ENCODE measurements around the gene ART1. TPM values are rescaled to one million over a fixed set of nuclear protein-coding genes. Genes with fewer than 3 reads are reported as not detected.

ART1 gene
- total and polyA plus RNA-seq, 7 donors = 0.26 to 33.0 (median 14.5) TPM

DNA sequence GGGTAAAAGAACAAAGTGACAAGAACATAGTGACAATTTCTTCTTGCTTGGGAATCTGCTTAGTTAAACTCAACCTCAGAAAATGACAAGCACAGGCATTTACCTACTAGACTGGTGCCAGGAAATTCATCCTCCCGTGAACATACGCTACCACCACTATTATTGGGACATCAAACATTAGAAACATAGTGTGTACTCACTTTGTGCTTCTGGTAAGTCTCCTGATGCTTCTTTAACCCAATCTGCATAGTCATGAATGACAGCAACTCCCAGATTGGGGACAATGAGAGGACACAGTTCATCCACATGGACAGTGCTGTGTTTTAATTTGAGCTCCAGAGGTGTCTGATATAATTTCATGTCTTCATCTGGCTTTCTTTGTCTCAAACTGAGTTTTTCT lies 55.5 kb downstream of the ART1 start:
- no peak for TF ChIP-seq CTCF (IDR thresholded peaks at IDR 0.05)
- no peak overlapping the region for H3K4me3 ChIP-seq
- H3K4me1 ChIP-seq = peaks cover 8% of the 10 kb centered on the region
- H3K27ac ChIP-seq = peak overlapping the region; percentile 33
- intact Hi-C loops (cut with DNase I) = loop anchor here in 1 of 2 donors (2.0 kb wide), 1 partner anchor 52 kb away; no protein-coding TSS in a partner anchor
- 37 to 65% (median 39%) methylated on average over 2 of the region's 2 CpGs for WGBS, 3 donors
- ATAC-seq (peak; percentile 54 to 76 (median 71)), DNase-seq (no peak)
- H3K27me3 ChIP-seq (ENCODE audit: insufficient read depth in 3 of 3, low read length in 2 of 3) = no peaks in the 10 kb centered on the region
- H3K9me3 ChIP-seq = no peaks in the 10 kb centered on the region
- H3K36me3 ChIP-seq (ENCODE audit: insufficient read depth in 1 of 2, low read depth in 1 of 2) = peaks cover 21 to 96% of the 10 kb centered on the region in 2 donors

DNA sequence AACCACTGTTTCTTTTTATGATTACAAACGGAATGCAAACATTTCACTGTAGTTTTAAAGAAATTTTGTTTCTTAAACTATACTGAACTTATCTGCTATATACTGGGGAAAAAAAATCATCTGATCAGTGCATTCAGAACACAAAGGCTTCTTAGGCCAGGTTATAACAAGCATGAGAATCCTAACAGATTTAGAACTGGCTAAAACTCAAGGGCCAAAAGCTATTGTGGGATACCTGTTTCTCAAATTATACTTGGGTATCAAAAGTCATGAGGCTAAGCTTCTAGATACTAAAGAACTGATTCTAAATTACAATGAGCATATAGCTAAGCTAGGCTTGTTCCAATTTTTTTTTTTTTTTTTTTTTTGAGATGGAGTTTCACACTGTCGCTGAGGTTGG lies 56.0 kb downstream of the ART1 start:
- intact Hi-C loops (cut with DNase I) = loop anchor here in 1 of 2 donors (2.0 kb wide), 1 partner anchor 52 kb away; no protein-coding TSS in a partner anchor
- DNase-seq (no peak), ATAC-seq (peak in 3 of 4 donors; percentile 31 to 62 (median 41))
- WGBS, 3 donors = 51 to 64% (median 52%) methylated on average over 2 of the region's 2 CpGs
- Histone ChIP-seq H3K9me3 (no peaks in the 10 kb centered on the region), H3K36me3 (ENCODE audit: insufficient read depth in 1 of 2, low read depth in 1 of 2) (peaks cover 21 to 96% of the 10 kb centered on the region in 2 donors), H3K27me3 (ENCODE audit: insufficient read depth in 3 of 3, low read length in 2 of 3) (no peaks in the 10 kb centered on the region), H3K4me3 (no peak overlapping the region), H3K27ac (peak overlapping the region; percentile 33), H3K4me1 (peaks cover 8% of the 10 kb centered on the region)
- TF ChIP-seq CTCF (IDR thresholded peaks at IDR 0.05) = no peak

- Histone ChIP-seq H3K4me3 (no peak overlapping the region), H3K4me1 (peaks cover 8% of the 10 kb centered on the region), H3K27ac (no peak overlapping the region), H3K27me3 (ENCODE audit: insufficient read depth in 3 of 3, low read length in 2 of 3) (no peaks in the 10 kb centered on the region), H3K36me3 (ENCODE audit: insufficient read depth in 1 of 2, low read depth in 1 of 2) (peaks cover 13 to 83% of the 10 kb centered on the region in 2 donors), H3K9me3 (no peaks in the 10 kb centered on the region)
- intact Hi-C loops (cut with DNase I) = no loop called here
- TF ChIP-seq CTCF (IDR thresholded peaks at IDR 0.05) = no peak
- DNase-seq (no peak), ATAC-seq (no peak)
- WGBS, 3 donors = 69 to 87% (median 78%) methylated on average over 3 of the region's 3 CpGs
Observed at GRCh38 chr11:3703383-3703782, 58.5 kb downstream of the ART1 start.

GRCh38 chr11:3707176-3707575 lies 62.2 kb downstream of the ART1 start:
- DNase-seq (no peak), ATAC-seq (no peak)
- Histone ChIP-seq H3K27ac (peak overlapping the region; percentile 2), H3K36me3 (ENCODE audit: insufficient read depth in 1 of 2, low read depth in 1 of 2) (peaks cover 13 to 65% of the 10 kb centered on the region in 2 donors), H3K4me1 (peaks cover 28% of the 10 kb centered on the region), H3K4me3 (no peak overlapping the region), H3K9me3 (no peaks in the 10 kb centered on the region), H3K27me3 (ENCODE audit: insufficient read depth in 3 of 3, low read length in 2 of 3) (no peaks in the 10 kb centered on the region)
- no peak for TF ChIP-seq CTCF (IDR thresholded peaks at IDR 0.05)
- WGBS, 3 donors = 60 to 82% (median 67%) methylated on average over 2 of the region's 2 CpGs
- intact Hi-C loops (cut with DNase I) = no loop called here

DNA sequence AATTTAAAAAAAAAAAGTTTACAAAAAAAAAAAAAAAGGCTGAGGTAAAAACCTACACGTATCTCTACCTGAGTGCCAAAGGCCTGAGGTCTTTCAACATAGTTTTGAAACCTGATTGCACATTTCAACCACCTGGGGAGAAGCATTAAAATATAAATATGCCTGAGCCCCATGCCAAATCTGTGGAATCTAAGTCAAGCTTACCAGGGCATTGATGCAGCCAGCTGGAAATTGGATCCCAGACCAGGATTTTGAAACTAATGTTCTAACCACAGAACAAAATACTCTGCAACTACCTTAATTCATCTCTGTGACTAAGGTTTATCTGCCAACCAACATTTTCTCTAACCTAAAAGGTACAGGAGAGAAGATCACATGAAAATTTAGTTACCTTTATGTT lies 65.0 kb downstream of the ART1 start:
- no peak for TF ChIP-seq CTCF (IDR thresholded peaks at IDR 0.05)
- peak overlapping the region; percentile 83 for H3K27ac ChIP-seq
- 24 to 60% (median 47%) methylated on average over 1 of the region's 1 CpG for WGBS, 3 donors
- H3K27me3 ChIP-seq (ENCODE audit: insufficient read depth in 3 of 3, low read length in 2 of 3) = no peaks in the 10 kb centered on the region
- DNase-seq (no peak), ATAC-seq (peak; percentile 85 to 92 (median 90))
- H3K9me3 ChIP-seq = no peaks in the 10 kb centered on the region
- H3K4me1 ChIP-seq = peaks cover 48% of the 10 kb centered on the region
- peaks cover 20 to 64% of the 10 kb centered on the region in 2 donors for H3K36me3 ChIP-seq (ENCODE audit: insufficient read depth in 1 of 2, low read depth in 1 of 2)
- intact Hi-C loops (cut with DNase I) = no loop called here
- H3K4me3 ChIP-seq = peak overlapping the region; percentile 15
